ENCODE data around the gene GID8.

GID8 gene

DNA sequence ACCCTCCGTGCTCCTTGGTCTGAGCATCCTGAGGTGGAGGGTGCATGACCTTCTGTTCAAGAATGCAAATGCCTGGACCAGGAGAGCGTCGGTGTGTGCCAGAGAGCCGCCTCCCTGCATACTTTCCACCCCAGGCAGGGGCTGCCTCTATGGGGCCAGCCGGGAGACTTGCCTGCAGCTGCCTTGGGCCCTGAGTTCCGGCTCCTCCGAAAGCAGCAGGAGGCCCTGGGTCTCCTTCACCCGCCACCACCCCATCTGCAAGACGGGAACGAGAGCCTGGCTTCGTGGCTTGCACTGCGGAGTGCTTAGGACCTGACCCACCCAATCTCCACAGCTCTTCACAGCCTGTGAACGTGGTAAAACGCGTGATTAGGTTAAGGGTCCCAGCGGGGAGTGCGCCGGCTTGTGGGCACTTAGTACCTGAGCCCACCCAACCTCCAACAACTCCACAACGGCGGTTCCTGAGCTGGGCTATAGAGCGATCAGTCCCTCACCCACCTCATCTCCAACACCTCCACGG lies 52.4 kb downstream of the GID8 start:
- TF ChIP-seq, protein P1, sequence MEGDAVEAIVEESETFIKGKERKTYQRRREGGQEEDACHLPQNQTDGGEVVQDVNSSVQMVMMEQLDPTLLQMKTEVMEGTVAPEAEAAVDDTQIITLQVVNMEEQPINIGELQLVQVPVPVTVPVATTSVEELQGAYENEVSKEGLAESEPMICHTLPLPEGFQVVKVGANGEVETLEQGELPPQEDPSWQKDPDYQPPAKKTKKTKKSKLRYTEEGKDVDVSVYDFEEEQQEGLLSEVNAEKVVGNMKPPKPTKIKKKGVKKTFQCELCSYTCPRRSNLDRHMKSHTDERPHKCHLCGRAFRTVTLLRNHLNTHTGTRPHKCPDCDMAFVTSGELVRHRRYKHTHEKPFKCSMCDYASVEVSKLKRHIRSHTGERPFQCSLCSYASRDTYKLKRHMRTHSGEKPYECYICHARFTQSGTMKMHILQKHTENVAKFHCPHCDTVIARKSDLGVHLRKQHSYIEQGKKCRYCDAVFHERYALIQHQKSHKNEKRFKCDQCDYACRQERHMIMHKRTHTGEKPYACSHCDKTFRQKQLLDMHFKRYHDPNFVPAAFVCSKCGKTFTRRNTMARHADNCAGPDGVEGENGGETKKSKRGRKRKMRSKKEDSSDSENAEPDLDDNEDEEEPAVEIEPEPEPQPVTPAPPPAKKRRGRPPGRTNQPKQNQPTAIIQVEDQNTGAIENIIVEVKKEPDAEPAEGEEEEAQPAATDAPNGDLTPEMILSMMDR (IDR thresholded peaks at IDR 0.05; ENCODE audit: insufficient read depth, low read length, poor library complexity, severe bottlenecking): no peak
- no peak for TF ChIP-seq EZH2phosphoT487 (conservative IDR thresholded peaks at IDR 0.05; ENCODE audit: low read length)
- Histone ChIP-seq H3K36me3 (ENCODE audit: low read length) (no peaks in the 10 kb centered on the region), H4K20me1 (ENCODE audit: low read depth, low read length) (no peaks in the 10 kb centered on the region)

DNA sequence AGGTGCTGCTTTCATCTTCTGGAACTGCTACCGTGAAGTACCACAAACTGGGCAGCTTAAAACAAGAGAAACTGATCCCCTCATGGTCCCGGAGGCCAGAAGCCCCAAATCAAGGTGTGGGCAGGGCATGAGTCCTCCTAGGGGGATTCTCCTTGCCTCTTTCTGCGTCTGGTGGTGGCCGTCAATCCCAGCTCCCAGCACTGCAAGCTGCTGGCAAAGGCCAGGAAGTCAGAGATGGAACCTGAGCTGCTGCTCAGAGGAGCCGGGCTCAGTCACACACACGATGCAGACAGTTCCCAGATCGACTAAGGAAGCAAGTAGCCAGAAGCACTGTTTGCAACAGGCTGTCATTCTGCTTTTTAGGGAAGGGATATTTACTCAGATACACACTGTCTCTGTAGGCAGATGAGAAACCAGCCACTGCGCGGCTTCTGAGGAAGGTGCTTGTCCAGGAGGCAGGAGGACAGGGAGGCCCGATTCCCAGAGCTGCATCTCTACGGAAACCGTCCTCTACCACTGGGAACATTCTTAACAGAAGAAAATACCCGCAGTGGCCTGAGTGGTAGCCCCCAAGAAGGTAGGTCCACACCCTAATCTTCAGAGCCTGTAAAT lies 53.4 kb downstream of the GID8 start:
- TF ChIP-seq, protein P1 (IDR thresholded peaks at IDR 0.05; ENCODE audit: insufficient read depth, low read length, poor library complexity, severe bottlenecking): no peak
- TF ChIP-seq EZH2phosphoT487 (conservative IDR thresholded peaks at IDR 0.05; ENCODE audit: low read length): no peak
- Histone ChIP-seq H3K4me2 (ENCODE audit: low read depth, low read length, poor library complexity, severe bottlenecking) (no peak overlapping the region), H3K79me2 (ENCODE audit: insufficient read depth, low read length) (no peaks in the 10 kb centered on the region), H4K20me1 (ENCODE audit: low read depth, low read length) (no peaks in the 10 kb centered on the region), H2AFZ (ENCODE audit: low read depth, low read length, severe bottlenecking) (no peak overlapping the region), H3F3A (ENCODE audit: insufficient read depth) (no peaks in the 10 kb centered on the region), H3K9ac (ENCODE audit: low read length) (no peak overlapping the region), H3K36me3 (ENCODE audit: low read length) (no peaks in the 10 kb centered on the region), H3K4me3 (ENCODE audit: insufficient read depth, low read length, poor library complexity, severe bottlenecking) (no peak overlapping the region), H3K9me3 (ENCODE audit: insufficient read depth, low read length) (no peaks in the 10 kb centered on the region), H3K27me3 (ENCODE audit: low read length) (no peaks in the 10 kb centered on the region), H3K27ac (ENCODE audit: low read depth, low read length) (no peak overlapping the region), H3K9me2 (replicated peaks; ENCODE audit: insufficient read depth, low read length) (no peaks in the 10 kb centered on the region)

More for the DNA sequence above, 52.4 kb downstream of the GID8 start:
- Histone ChIP-seq H3K27me3 (ENCODE audit: low read length) (no peaks in the 10 kb centered on the region), H3K9ac (ENCODE audit: low read length) (no peak overlapping the region), H3K4me3 (ENCODE audit: insufficient read depth, low read length, poor library complexity, severe bottlenecking) (no peak overlapping the region), H3K27ac (ENCODE audit: low read depth, low read length) (no peak overlapping the region), H3F3A (ENCODE audit: insufficient read depth) (no peaks in the 10 kb centered on the region), H3K9me2 (replicated peaks; ENCODE audit: insufficient read depth, low read length) (no peaks in the 10 kb centered on the region), H3K79me2 (ENCODE audit: insufficient read depth, low read length) (no peaks in the 10 kb centered on the region), H2AFZ (ENCODE audit: low read depth, low read length, severe bottlenecking) (no peak overlapping the region), H3K9me3 (ENCODE audit: insufficient read depth, low read length) (no peaks in the 10 kb centered on the region), H3K4me2 (ENCODE audit: low read depth, low read length, poor library complexity, severe bottlenecking) (no peak overlapping the region)

DNA sequence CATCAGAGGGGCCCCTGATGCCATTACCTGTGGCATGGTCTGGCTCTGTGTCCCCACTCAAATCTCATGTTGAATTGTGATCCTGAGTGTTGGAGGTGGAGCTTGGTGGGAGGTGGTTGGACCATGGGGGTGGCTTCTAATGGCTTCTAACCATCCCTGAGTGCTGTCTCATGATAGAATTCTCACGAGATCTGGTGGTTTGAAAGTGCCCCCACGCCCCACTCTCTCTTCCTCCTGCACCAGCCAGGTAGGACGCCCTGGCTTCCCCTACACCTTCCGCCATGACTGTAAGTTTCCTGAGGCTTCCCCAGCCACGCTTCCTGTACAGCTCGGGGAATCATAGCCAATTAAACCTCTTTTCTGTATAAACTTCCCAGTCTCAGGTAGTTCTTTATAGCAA lies 53.9 kb downstream of the GID8 start:
- Histone ChIP-seq H4K20me1 (ENCODE audit: low read depth, low read length) (no peaks in the 10 kb centered on the region), H3K27me3 (ENCODE audit: low read length) (no peaks in the 10 kb centered on the region), H3F3A (ENCODE audit: insufficient read depth) (no peaks in the 10 kb centered on the region), H3K27ac (ENCODE audit: low read depth, low read length) (no peak overlapping the region), H3K9me3 (ENCODE audit: insufficient read depth, low read length) (no peaks in the 10 kb centered on the region), H3K36me3 (ENCODE audit: low read length) (no peaks in the 10 kb centered on the region), H3K9me2 (replicated peaks; ENCODE audit: insufficient read depth, low read length) (no peaks in the 10 kb centered on the region), H3K4me3 (ENCODE audit: insufficient read depth, low read length, poor library complexity, severe bottlenecking) (no peak overlapping the region), H3K4me2 (ENCODE audit: low read depth, low read length, poor library complexity, severe bottlenecking) (no peak overlapping the region), H3K9ac (ENCODE audit: low read length) (no peak overlapping the region), H3K79me2 (ENCODE audit: insufficient read depth, low read length) (no peaks in the 10 kb centered on the region), H2AFZ (ENCODE audit: low read depth, low read length, severe bottlenecking) (no peak overlapping the region)
- no peak for TF ChIP-seq EZH2phosphoT487 (conservative IDR thresholded peaks at IDR 0.05; ENCODE audit: low read length)
- TF ChIP-seq, protein P1 (IDR thresholded peaks at IDR 0.05; ENCODE audit: insufficient read depth, low read length, poor library complexity, severe bottlenecking): no peak

Data from SU-DHL-6 (cell line).